Measurements from ENCODE around the gene EIF2A. TPM values are rescaled to one million over a fixed set of nuclear protein-coding genes. Genes with fewer than 3 reads are reported as not detected.
"Not testable (repeated sequence)": the region's sequence is repeated elsewhere in the genome, so short reads cannot be mapped to it uniquely, and the experiment has no call there.

EIF2A gene
- 125 TPM for total RNA-seq (2013)
- polyA plus RNA-seq (10 to 100 TPM; 48.5 to 88.7 (median 50.8) TPM), polyA minus RNA-seq (80.8 and 131 TPM in 2 replicates), total RNA-seq (40.2 to 228 (median 163) reads per million in 11 experiments)

DNA sequence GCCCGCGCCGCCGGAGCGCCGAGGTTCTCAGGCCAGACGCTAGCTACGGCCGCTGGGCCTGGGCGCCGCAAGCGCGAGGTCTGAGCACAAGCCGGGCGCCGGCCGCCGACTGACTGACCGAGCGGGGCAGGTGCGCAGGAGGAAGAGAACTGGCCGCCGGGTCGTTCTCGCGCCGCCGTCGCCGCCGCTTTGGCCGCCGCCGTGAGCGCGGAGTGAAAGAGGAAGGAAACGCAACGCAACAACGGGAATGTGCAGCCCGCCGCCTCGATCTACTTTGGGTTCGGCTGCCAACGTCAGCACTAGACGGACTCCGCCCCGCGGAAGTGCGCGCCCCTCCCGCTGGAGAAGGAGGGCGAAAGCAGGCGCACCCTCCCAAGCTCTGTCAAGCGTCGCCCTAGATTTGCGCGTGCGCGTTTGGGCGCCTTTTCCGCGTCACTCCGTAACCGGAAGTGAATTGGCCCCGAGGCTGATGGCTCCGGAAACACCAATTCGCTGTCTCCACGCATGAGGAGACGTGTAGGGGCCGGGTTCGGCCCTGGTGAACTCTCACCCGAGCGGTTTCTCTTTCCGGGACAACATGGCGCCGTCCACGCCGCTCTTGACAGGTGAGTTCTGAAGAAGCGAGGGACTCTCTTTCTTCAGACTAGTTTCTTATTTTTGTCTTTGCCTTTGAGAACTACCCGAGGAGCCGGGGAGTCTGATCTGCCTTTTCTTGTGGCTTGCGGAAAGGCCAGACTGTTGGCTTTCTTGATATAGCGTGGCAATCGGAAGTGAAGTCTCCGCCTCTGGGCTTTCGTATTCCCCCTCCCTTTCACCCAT lies at the start of gene EIF2A, which contains the start of gene SERP1:
Gene EIF2A (plus strand): TSS at position 562 of the 819 bp plus-strand sequence. CDS start 16 bp downstream, at position 578.
Gene SERP1 (minus strand): TSS at position 271 of the 819 bp plus-strand sequence. CDS start 361 bp downstream, outside the sequence.
- H4K20me1 ChIP-seq (ENCODE audit: insufficient read depth, low read length) = peaks cover 22% of the 10 kb centered on the region
- H3K9me3 ChIP-seq (replicated peaks in 1 of 2; ENCODE audit: control insufficient read depth in 1 of 2, insufficient read depth in 1 of 2, low read length in 2 of 2) = no peaks in the 10 kb centered on the region
- peak within 1 kb of the TSS; percentile 96 to 100 (median 99) for H3K27ac Mint-ChIP-seq
- H3K4me3 ChIP-seq (replicated peaks in 1 of 3; ENCODE audit: low read depth in 2 of 3, low read length in 3 of 3) = peak within 1 kb of the TSS; percentile 96 to 98 (median 97)
- peak within 1 kb of the TSS; percentile 98 for H3K9ac ChIP-seq (ENCODE audit: insufficient read depth, low read length, poor library complexity, severe bottlenecking)
- intact Hi-C loops (cut with micrococcal nuclease) = loop anchor here (2.0 to 10.0 kb wide), 5 partner anchors 56 to 218 kb away; partner anchors contain the start of genes SIAH2 (in 2 of the 2), TSC22D2 (in 2 of the 2) and SELENOT (in 1 of the 2)
- H3K27ac ChIP-seq (ENCODE audit: low read depth in 1 of 2, low read length in 2 of 2) = peak within 1 kb of the TSS; percentile 93 to 99
- TF ChIP-seq, protein P1, sequence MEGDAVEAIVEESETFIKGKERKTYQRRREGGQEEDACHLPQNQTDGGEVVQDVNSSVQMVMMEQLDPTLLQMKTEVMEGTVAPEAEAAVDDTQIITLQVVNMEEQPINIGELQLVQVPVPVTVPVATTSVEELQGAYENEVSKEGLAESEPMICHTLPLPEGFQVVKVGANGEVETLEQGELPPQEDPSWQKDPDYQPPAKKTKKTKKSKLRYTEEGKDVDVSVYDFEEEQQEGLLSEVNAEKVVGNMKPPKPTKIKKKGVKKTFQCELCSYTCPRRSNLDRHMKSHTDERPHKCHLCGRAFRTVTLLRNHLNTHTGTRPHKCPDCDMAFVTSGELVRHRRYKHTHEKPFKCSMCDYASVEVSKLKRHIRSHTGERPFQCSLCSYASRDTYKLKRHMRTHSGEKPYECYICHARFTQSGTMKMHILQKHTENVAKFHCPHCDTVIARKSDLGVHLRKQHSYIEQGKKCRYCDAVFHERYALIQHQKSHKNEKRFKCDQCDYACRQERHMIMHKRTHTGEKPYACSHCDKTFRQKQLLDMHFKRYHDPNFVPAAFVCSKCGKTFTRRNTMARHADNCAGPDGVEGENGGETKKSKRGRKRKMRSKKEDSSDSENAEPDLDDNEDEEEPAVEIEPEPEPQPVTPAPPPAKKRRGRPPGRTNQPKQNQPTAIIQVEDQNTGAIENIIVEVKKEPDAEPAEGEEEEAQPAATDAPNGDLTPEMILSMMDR (IDR thresholded peaks at IDR 0.05) = no peak
- peaks cover 51% of the 10 kb centered on the region for H3K4me1 Mint-ChIP-seq
- peak within 1 kb of the TSS; percentile 91 for H3K4me2 ChIP-seq (replicated peaks; ENCODE audit: extremely low read depth, low read length, poor library complexity, severe bottlenecking)
- H3K4me3 Mint-ChIP-seq = peak within 1 kb of the TSS; percentile 99
- H3K36me3 ChIP-seq (replicated peaks in 1 of 2; ENCODE audit: control insufficient read depth in 1 of 2, insufficient read depth in 2 of 2, low read length in 2 of 2) = peaks cover 18 to 35% of the 10 kb centered on the region in 2 donors
- peak; percentile 100 for DNase-seq
- peaks cover 86% of the 10 kb centered on the region for H3K79me2 ChIP-seq (ENCODE audit: insufficient read depth, low read length)
- H3K36me3 Mint-ChIP-seq = peaks cover 24 to 28% of the 10 kb centered on the region in 2 donors
- peaks cover 34 to 55% of the 10 kb centered on the region in 2 donors for H3K4me1 ChIP-seq (ENCODE audit: control insufficient read depth in 1 of 2, insufficient read depth in 2 of 2, low read length in 2 of 2)
- H2AFZ ChIP-seq (ENCODE audit: insufficient read depth, low read depth, low read length, poor library complexity, severe bottlenecking) = peak within 1 kb of the TSS; percentile 80
- no peaks in the 10 kb centered on the region for H3K27me3 ChIP-seq (ENCODE audit: control insufficient read depth in 2 of 2, insufficient read depth in 2 of 2, low read length in 2 of 2)
- under 1% methylated on average over 80 of the region's 86 CpGs for WGBS (ENCODE audit: insufficient coverage)
- H3K27me3 Mint-ChIP-seq (ENCODE audit: low read depth in 3 of 3) = peaks cover 0 to 3% (median 0%) of the 10 kb centered on the region in 3 donors
- H3K9me3 Mint-ChIP-seq = no peaks in the 10 kb centered on the region

DNA sequence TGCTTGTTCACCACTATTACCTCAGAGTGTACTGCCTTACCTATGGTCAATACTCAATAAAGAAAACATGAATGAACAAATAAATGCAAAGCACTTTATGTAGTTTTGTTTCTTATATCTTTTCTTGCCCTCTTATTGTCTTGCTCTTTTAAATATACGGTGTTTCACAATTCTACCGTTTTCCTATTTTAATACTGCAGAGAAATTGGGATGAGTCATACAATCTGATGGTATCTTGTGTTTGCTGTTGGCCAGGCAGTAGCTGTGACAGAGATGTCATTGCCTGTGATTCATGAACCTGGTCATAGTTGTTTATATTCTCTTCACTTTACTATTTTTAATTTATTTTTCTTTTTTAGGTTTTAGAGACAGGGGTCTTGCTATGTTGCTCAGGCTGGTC lies 48.6 kb upstream of the EIF2A start:
- TF ChIP-seq, protein P1 (IDR thresholded peaks at IDR 0.05) = no peak
- no peak overlapping the region for H3K27ac ChIP-seq (ENCODE audit: low read depth in 1 of 2, low read length in 2 of 2)
- H2AFZ ChIP-seq (ENCODE audit: insufficient read depth, low read depth, low read length, poor library complexity, severe bottlenecking) = no peak overlapping the region
- Mint-ChIP-seq H3K4me1 (peaks cover 16% of the 10 kb centered on the region), H3K36me3 (no peaks in the 10 kb centered on the region), H3K27me3 (ENCODE audit: low read depth in 3 of 3) (peaks cover 0 to 3% (median under 1%) of the 10 kb centered on the region in 3 donors), H3K9me3 (peaks cover 4 to 18% (median 15%) of the 10 kb centered on the region in 7 donors), H3K4me3 (no peak overlapping the region), H3K27ac (no peak overlapping the region)
- no peaks in the 10 kb centered on the region for H3K79me2 ChIP-seq (ENCODE audit: insufficient read depth, low read length)
- H3K36me3 ChIP-seq (replicated peaks in 1 of 2; ENCODE audit: control insufficient read depth in 1 of 2, insufficient read depth in 2 of 2, low read length in 2 of 2) = no peaks in the 10 kb centered on the region
- no peaks in the 10 kb centered on the region for H4K20me1 ChIP-seq (ENCODE audit: insufficient read depth, low read length)
- H3K27me3 ChIP-seq (ENCODE audit: control insufficient read depth in 2 of 2, insufficient read depth in 2 of 2, low read length in 2 of 2) = no peaks in the 10 kb centered on the region
- peaks cover 10 to 11% of the 10 kb centered on the region in 2 donors for H3K9me3 ChIP-seq (replicated peaks in 1 of 2; ENCODE audit: control insufficient read depth in 1 of 2, insufficient read depth in 1 of 2, low read length in 2 of 2)
- H3K4me2 ChIP-seq (replicated peaks; ENCODE audit: extremely low read depth, low read length, poor library complexity, severe bottlenecking) = no peak overlapping the region
- peaks cover 10 to 15% of the 10 kb centered on the region in 2 donors for H3K4me1 ChIP-seq (ENCODE audit: control insufficient read depth in 1 of 2, insufficient read depth in 2 of 2, low read length in 2 of 2)
- WGBS (ENCODE audit: insufficient coverage) = no CpG with 5 or more reads among the region's 2 CpGs
- no peak overlapping the region for H3K9ac ChIP-seq (ENCODE audit: insufficient read depth, low read length, poor library complexity, severe bottlenecking)
- H3K4me3 ChIP-seq (replicated peaks in 1 of 3; ENCODE audit: low read depth in 2 of 3, low read length in 3 of 3) = no peak overlapping the region
- intact Hi-C loops (cut with micrococcal nuclease) = loop anchor here (5.0 to 10.0 kb wide), 4 partner anchors 83 to 273 kb away; no protein-coding TSS in a partner anchor
- peak in 2 of 3 donors; percentile 26 to 39 for DNase-seq

DNA sequence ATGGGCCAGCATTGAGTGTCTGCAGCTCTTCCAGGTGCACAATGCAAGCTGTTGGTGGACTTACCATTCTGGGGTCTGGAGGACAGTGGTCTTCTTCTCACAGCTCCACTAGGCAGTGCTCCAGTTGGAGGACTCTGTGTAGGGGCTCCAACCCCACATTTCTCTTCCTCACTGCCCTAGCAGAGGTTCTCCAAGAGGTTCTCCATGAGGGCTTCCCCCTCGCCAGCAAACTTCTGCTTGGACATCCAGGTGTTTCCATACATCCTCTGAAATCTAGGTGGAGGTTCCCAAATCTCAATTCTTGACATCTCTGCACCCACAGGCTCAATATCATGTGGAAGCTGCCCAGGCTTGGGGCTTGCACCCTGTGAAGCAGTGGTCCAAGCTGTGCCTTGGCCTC lies 45.6 kb upstream of the EIF2A start:
- H3K36me3 ChIP-seq (replicated peaks in 1 of 2; ENCODE audit: control insufficient read depth in 1 of 2, insufficient read depth in 2 of 2, low read length in 2 of 2); H3K4me1 ChIP-seq (ENCODE audit: control insufficient read depth in 1 of 2, insufficient read depth in 2 of 2, low read length in 2 of 2); H3K27me3 ChIP-seq (ENCODE audit: control insufficient read depth in 2 of 2, insufficient read depth in 2 of 2, low read length in 2 of 2); H3K4me3 ChIP-seq (replicated peaks in 1 of 3; ENCODE audit: low read depth in 2 of 3, low read length in 3 of 3); intact Hi-C loops (cut with micrococcal nuclease); H3K4me1 Mint-ChIP-seq; H3K36me3 Mint-ChIP-seq; DNase-seq; H3K27ac ChIP-seq (ENCODE audit: low read depth in 1 of 2, low read length in 2 of 2); H2AFZ ChIP-seq (ENCODE audit: insufficient read depth, low read depth, low read length, poor library complexity, severe bottlenecking); H3K27ac Mint-ChIP-seq; H3K79me2 ChIP-seq (ENCODE audit: insufficient read depth, low read length); H3K9ac ChIP-seq (ENCODE audit: insufficient read depth, low read length, poor library complexity, severe bottlenecking); H3K27me3 Mint-ChIP-seq (ENCODE audit: low read depth in 3 of 3); H3K4me3 Mint-ChIP-seq; H4K20me1 ChIP-seq (ENCODE audit: insufficient read depth, low read length); H3K4me2 ChIP-seq (replicated peaks; ENCODE audit: extremely low read depth, low read length, poor library complexity, severe bottlenecking): not testable (repeated sequence)
- peaks cover 10 to 11% of the 10 kb centered on the region in 2 donors for H3K9me3 ChIP-seq (replicated peaks in 1 of 2; ENCODE audit: control insufficient read depth in 1 of 2, insufficient read depth in 1 of 2, low read length in 2 of 2)
- H3K9me3 Mint-ChIP-seq = peaks cover 4 to 20% (median 15%) of the 10 kb centered on the region in 7 donors
- WGBS (ENCODE audit: insufficient coverage) = 100% methylated on average over 1 of the region's 1 CpG
